ENCODE data around the gene KCNH1. TPM values are rescaled to one million over a fixed set of nuclear protein-coding genes. Genes with fewer than 3 reads are reported as not detected.

KCNH1 gene
- total and polyA plus RNA-seq, 2 experiments from 2014 or later = 0.28 TPM; not detected in 1

GRCh38 chr1:211174375-211174774, 40.4 kb upstream of the KCNH1 start:
- no peak overlapping the region for H2AFZ ChIP-seq
- no peak overlapping the region for H3K4me2 ChIP-seq
- no peak overlapping the region for H3K27ac Mint-ChIP-seq
- no peaks in the 10 kb centered on the region for H3K9me2 ChIP-seq (ENCODE audit: insufficient read depth)
- no peaks in the 10 kb centered on the region for H3K27me3 ChIP-seq (ENCODE audit: insufficient read depth)
- DNase-seq (ENCODE audit: low spot score) = no peak
- H3K9me3 Mint-ChIP-seq = peaks cover 24% of the 10 kb centered on the region
- no peak overlapping the region for H3K27ac ChIP-seq (ENCODE audit: low read depth)
- no peaks in the 10 kb centered on the region for H3K36me3 ChIP-seq (ENCODE audit: insufficient read depth)
- no peak overlapping the region for H3K4me3 Mint-ChIP-seq
- H3K79me2 ChIP-seq (replicated peaks; ENCODE audit: insufficient read depth) = no peaks in the 10 kb centered on the region
- ATAC-seq = no peak
- peaks cover 5% of the 10 kb centered on the region for H3K27me3 Mint-ChIP-seq (ENCODE audit: insufficient read depth, low read depth, poor library complexity)
- peaks cover 8% of the 10 kb centered on the region; the same call in 1 of the 2 replicates for H3K4me1 ChIP-seq (ENCODE audit: insufficient read depth)
- H3K4me1 Mint-ChIP-seq = peaks cover 10% of the 10 kb centered on the region
- TF ChIP-seq POLR2AphosphoS5 (IDR thresholded peaks at IDR 0.05; ENCODE audit: low read depth) (no peak), CTCF (conservative IDR thresholded peaks at IDR 0.05; ENCODE audit: low read depth in 2 of 2) (no peak)
- H3F3A ChIP-seq (replicated peaks; ENCODE audit: low read depth) = no peaks in the 10 kb centered on the region
- no peak overlapping the region for H3K4me3 ChIP-seq
- H4K20me1 ChIP-seq (replicated peaks; ENCODE audit: insufficient read depth) = no peaks in the 10 kb centered on the region
- peaks cover 5% of the 10 kb centered on the region for H3K36me3 Mint-ChIP-seq (ENCODE audit: low read depth)

- peaks cover 5% of the 10 kb centered on the region for H3K27me3 Mint-ChIP-seq (ENCODE audit: insufficient read depth, low read depth, poor library complexity)
- peaks cover 11% of the 10 kb centered on the region for H3K36me3 Mint-ChIP-seq (ENCODE audit: low read depth)
- H3K27ac Mint-ChIP-seq = no peak overlapping the region
- Histone ChIP-seq H3K4me1 (ENCODE audit: insufficient read depth) (peaks cover 8% of the 10 kb centered on the region; the same call in 1 of the 2 replicates), H3K9me2 (ENCODE audit: insufficient read depth) (no peaks in the 10 kb centered on the region), H3K27ac (ENCODE audit: low read depth) (no peak overlapping the region), H4K20me1 (replicated peaks; ENCODE audit: insufficient read depth) (no peaks in the 10 kb centered on the region), H3K79me2 (replicated peaks; ENCODE audit: insufficient read depth) (no peaks in the 10 kb centered on the region), H3K4me2 (no peak overlapping the region), H3K36me3 (ENCODE audit: insufficient read depth) (no peaks in the 10 kb centered on the region), H3K27me3 (ENCODE audit: insufficient read depth) (no peaks in the 10 kb centered on the region), H3K4me3 (no peak overlapping the region), H3F3A (replicated peaks; ENCODE audit: low read depth) (no peaks in the 10 kb centered on the region), H2AFZ (no peak overlapping the region)
- peaks cover 10% of the 10 kb centered on the region for H3K4me1 Mint-ChIP-seq
- ATAC-seq = no peak
- H3K4me3 Mint-ChIP-seq = no peak overlapping the region
- H3K9me3 Mint-ChIP-seq = peaks cover 38% of the 10 kb centered on the region
- no peak for DNase-seq (ENCODE audit: low spot score)
- TF ChIP-seq ZNF331 (CRISPR knock-in tag; IDR thresholded peaks at IDR 0.05; ENCODE audit: low read depth) (no peak), NANOG (IDR thresholded peaks at IDR 0.05; ENCODE audit: borderline replicate concordance) (no peak), REST (IDR thresholded peaks at IDR 0.05; ENCODE audit: unreplicated experiment) (no peak), POLR2AphosphoS5 (IDR thresholded peaks at IDR 0.05; ENCODE audit: low read depth) (no peak), JUNB (IDR thresholded peaks at IDR 0.05; ENCODE audit: unreplicated experiment) (no peak), ZNF114 (CRISPR knock-in tag; IDR thresholded peaks at IDR 0.05) (no peak), EZH2phosphoT487 (IDR thresholded peaks at IDR 0.05; ENCODE audit: unreplicated experiment) (no peak), CREB1 (CRISPR knock-in tag; IDR thresholded peaks at IDR 0.05; ENCODE audit: low read depth) (no peak), EZH2 (IDR thresholded peaks at IDR 0.05; ENCODE audit: low read depth, unreplicated experiment) (no peak), CTCF (conservative IDR thresholded peaks at IDR 0.05; ENCODE audit: low read depth in 2 of 2) (no peak), ETS1 (IDR thresholded peaks at IDR 0.05) (no peak), STAT1 (IDR thresholded peaks at IDR 0.05; ENCODE audit: unreplicated experiment) (no peak)
Observed at GRCh38 chr1:211172657-211173056, 38.7 kb upstream of the KCNH1 start.

Data from GM23338 (cell line).